ENCODE data around the gene ANK2. TPM values are rescaled to one million over a fixed set of nuclear protein-coding genes. Genes with fewer than 3 reads are reported as not detected.

The ANK2 gene
- total RNA-seq, 4 donors from 2014 or later = 27.4 to 142 (median 47.2) TPM

DNA sequence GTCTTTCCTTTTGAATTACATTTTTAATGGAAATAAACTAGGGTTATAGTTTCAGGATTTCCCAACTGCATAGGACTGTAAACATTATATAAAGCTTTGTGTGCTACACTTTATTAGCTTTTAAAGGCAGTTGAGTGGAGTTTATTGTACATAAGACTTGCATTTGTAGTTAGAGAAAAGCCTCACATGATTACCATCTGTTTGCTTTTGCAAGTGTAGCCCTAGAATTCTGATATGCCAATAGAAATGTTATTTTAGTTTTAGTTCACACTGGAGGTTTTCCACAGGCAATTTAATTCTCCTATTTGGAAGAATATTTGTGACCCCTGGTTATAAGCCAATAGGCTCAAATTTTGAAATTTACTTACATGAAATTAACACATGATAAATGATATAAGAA is 41.3 kb upstream of the ANK2 start:
- intact Hi-C loops (cut with DNase I; ENCODE audit: low total_unique reads) = no loop called here
- no peaks in the 10 kb centered on the region for H3K9me3 ChIP-seq
- no peak overlapping the region for H3K4me3 ChIP-seq
- TF ChIP-seq POLR2A (IDR thresholded peaks at IDR 0.05) = no peak
- TF ChIP-seq, protein P1, sequence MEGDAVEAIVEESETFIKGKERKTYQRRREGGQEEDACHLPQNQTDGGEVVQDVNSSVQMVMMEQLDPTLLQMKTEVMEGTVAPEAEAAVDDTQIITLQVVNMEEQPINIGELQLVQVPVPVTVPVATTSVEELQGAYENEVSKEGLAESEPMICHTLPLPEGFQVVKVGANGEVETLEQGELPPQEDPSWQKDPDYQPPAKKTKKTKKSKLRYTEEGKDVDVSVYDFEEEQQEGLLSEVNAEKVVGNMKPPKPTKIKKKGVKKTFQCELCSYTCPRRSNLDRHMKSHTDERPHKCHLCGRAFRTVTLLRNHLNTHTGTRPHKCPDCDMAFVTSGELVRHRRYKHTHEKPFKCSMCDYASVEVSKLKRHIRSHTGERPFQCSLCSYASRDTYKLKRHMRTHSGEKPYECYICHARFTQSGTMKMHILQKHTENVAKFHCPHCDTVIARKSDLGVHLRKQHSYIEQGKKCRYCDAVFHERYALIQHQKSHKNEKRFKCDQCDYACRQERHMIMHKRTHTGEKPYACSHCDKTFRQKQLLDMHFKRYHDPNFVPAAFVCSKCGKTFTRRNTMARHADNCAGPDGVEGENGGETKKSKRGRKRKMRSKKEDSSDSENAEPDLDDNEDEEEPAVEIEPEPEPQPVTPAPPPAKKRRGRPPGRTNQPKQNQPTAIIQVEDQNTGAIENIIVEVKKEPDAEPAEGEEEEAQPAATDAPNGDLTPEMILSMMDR (IDR thresholded peaks at IDR 0.05) = no peak
- H3K27ac ChIP-seq = no peak overlapping the region
- no peak for DNase-seq
- no peaks in the 10 kb centered on the region for H3K4me1 ChIP-seq
- no peaks in the 10 kb centered on the region for H3K36me3 ChIP-seq
- H3K27me3 ChIP-seq = no peaks in the 10 kb centered on the region

DNA sequence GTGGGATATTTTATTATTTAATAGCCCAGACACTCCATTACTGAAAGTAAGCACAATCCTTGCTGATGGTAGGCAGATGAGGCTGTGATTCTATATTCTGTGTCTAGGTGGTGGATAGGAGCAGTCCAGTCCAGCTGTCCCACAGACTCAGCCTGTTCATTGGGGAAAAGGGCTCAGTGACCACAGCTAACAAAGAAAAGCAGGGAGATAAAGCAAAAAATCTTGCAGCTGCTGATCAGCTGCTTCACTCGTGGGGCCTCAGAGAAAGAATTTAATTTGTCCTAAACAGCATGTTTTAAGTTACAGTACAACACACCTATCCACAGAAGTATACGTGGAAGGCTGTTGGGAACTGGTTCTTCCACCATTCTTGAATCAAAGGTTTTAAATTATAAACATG is 40.7 kb upstream of the ANK2 start:
- no peak overlapping the region for H3K27ac ChIP-seq
- TF ChIP-seq, protein P1 (IDR thresholded peaks at IDR 0.05) = no peak
- no peak for TF ChIP-seq POLR2A (IDR thresholded peaks at IDR 0.05)

DNA sequence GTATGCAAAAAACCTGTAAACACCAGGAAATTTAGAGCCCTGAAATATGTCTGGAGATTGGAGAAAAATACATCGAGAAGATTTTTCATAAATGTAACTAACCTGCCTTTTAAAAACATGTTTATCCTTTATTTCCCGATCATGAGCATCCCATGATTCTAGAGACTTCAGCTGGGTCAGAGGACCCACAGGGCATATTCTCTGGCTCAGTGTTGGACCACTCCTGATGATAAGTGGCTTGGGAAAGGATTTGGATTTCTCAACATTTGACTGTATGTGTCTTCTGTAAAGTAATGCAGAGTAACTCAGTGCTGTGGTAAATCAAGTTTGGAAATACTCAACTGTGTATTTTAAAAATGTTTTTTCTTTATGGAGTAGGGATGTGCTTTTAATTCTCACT is 40.0 kb upstream of the ANK2 start:
- Histone ChIP-seq H3K27me3 (no peaks in the 10 kb centered on the region), H3K27ac (no peak overlapping the region), H3K9me3 (no peaks in the 10 kb centered on the region), H3K36me3 (no peaks in the 10 kb centered on the region), H3K4me3 (no peak overlapping the region), H3K4me1 (no peaks in the 10 kb centered on the region)
- intact Hi-C loops (cut with DNase I; ENCODE audit: low total_unique reads) = no loop called here
- TF ChIP-seq, protein P1 (IDR thresholded peaks at IDR 0.05) = no peak
- no peak for TF ChIP-seq POLR2A (IDR thresholded peaks at IDR 0.05)
- no peak for DNase-seq

More for the DNA sequence above, 40.7 kb upstream of the ANK2 start:
- H3K9me3 ChIP-seq = no peaks in the 10 kb centered on the region
- no peak for DNase-seq
- H3K4me3 ChIP-seq = no peak overlapping the region
- H3K4me1 ChIP-seq = no peaks in the 10 kb centered on the region
- intact Hi-C loops (cut with DNase I; ENCODE audit: low total_unique reads) = no loop called here
- no peaks in the 10 kb centered on the region for H3K27me3 ChIP-seq
- no peaks in the 10 kb centered on the region for H3K36me3 ChIP-seq

GRCh38 chr4:113012122-113012725 is 37.2 kb upstream of the ANK2 start:
- no peak overlapping the region for H3K27ac ChIP-seq
- H3K4me1 ChIP-seq = no peaks in the 10 kb centered on the region
- no peaks in the 10 kb centered on the region for H3K36me3 ChIP-seq
- intact Hi-C loops (cut with DNase I; ENCODE audit: low total_unique reads) = no loop called here
- H3K9me3 ChIP-seq = no peaks in the 10 kb centered on the region
- H3K27me3 ChIP-seq = no peaks in the 10 kb centered on the region
- H3K4me3 ChIP-seq = no peak overlapping the region
- DNase-seq = no peak
- TF ChIP-seq POLR2A (IDR thresholded peaks at IDR 0.05) = no peak
- TF ChIP-seq, protein P1 (IDR thresholded peaks at IDR 0.05) = no peak

DNA sequence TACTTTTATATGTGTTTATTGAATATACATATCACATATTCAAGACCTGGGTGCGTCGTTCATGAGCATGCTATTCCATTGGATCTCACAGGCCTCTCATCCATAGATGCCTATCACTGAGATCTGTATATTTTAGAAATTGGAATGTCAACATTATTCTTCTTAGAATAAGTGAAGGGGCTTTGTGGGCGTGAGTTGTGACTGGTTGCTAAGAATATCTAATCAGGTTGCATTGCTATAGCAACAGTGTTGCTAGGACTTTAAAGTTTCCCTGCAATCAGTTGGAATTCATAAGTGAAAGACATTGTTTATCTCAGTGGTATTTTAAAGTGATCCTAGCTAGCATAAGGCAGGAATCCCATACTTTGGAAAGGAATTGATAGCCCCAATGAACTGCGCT is 36.7 kb upstream of the ANK2 start:
- no peak for DNase-seq
- H3K4me3 ChIP-seq = no peak overlapping the region
- no peaks in the 10 kb centered on the region for H3K27me3 ChIP-seq
- H3K27ac ChIP-seq = no peak overlapping the region
- TF ChIP-seq, protein P1 (IDR thresholded peaks at IDR 0.05) = no peak
- TF ChIP-seq POLR2A (IDR thresholded peaks at IDR 0.05) = no peak
- intact Hi-C loops (cut with DNase I; ENCODE audit: low total_unique reads) = no loop called here
- no peaks in the 10 kb centered on the region for H3K4me1 ChIP-seq
- H3K9me3 ChIP-seq = no peaks in the 10 kb centered on the region
- no peaks in the 10 kb centered on the region for H3K36me3 ChIP-seq

Data from uterus (tissue), 4 donors.